Stromal cell of bone marrow (primary cell): ENCODE data around the gene ZNF83.
"Not testable (repeated sequence)": the region's sequence is repeated elsewhere in the genome, so short reads cannot be mapped to it uniquely, and the experiment has no call there.

Source experiments
- DNase-seq: peaks from one replicate; pipeline ENCODE4 v3.0.0-alpha.2; 2012; ENCODE audit warnings: low read depth

ZNF83 gene

DNA sequence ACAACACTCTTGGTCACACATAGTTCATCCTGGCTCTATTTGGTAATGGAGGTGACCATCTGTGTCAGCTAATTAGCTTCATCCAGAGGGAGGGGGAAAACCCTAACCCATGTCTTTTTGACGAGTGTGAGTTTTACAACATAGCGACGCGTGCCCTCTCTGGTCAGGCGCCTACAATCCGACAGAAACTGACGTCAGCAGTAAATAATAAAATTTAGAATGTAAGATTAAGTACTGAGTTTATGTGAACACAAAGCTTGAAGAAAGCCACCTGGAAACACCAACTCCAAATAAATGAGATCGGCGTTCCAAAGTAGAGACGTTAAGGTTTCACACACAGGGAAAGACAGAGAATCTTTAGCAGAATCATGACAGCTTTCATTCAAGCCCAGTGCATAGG, 1.8 kb upstream of the ZNF83 start:
- no peak for DNase-seq

DNA sequence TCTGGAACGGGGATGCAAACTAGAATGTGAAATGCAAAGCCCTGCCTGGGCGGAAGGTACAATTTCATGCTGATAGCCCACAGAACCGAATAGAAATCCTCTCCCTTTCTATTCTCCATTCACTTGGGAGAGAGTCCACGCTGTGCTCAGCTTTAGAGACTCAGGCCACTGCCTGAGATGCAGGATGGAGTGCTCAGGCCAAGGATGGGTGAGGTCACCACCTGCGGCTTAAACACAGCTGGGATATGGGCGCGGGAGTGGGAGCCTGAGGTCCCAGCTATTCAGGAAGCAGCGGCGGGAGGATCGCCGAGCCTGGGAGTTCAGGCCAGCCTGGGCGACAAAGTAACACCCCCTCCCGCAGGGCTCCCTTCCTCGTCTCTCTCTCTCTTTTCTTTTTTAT, 446 bp upstream of the ZNF83 start:
- DNase-seq, result no peak

GRCh38 chr19:52635786-52636570, 2.2 kb downstream of the ZNF83 start:
- DNase-seq, result peak; percentile 21

DNA sequence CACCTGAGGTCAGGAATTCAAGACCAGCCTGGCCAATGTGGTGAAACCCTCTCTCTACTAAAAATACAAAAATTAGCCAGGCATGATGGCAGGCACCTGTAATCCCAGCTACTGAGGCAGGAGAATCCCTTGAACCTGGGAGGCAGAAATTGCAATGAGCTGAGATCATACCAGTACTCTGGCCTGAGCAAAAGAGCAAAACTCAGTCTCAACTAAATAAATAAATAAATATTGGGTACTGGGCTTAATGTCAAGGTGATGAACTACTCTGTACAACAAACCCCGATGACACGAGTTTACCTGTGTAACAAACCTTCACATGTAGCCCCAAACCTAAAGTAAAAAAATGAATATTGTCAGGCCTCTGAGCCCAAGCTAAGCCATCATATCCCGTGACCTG, 10.7 kb downstream of the ZNF83 start:
- not testable (repeated sequence) for DNase-seq

GRCh38 chr19:52626915-52627314, 11.2 kb downstream of the ZNF83 start:
- DNase-seq, result no peak

DNA sequence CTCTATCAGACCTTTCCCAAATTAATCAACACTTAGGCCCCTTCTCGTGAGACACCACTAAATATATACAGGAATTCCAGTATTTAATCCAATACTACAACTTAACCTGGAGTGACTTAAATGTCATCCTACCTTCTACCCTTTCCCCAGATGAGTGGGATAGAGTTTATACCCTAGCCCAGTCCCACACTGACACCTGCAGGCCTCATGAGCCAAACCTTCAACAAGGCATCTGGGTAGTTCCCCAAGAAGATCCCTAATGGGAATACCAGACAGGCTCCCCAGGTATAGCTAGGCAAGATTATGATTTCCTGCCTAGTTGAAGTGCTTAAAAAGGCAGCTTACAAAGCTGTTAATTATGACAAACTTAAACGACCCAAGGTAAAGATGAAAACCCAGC, 15.9 kb downstream of the ZNF83 start:
- DNase-seq, result no peak

DNA sequence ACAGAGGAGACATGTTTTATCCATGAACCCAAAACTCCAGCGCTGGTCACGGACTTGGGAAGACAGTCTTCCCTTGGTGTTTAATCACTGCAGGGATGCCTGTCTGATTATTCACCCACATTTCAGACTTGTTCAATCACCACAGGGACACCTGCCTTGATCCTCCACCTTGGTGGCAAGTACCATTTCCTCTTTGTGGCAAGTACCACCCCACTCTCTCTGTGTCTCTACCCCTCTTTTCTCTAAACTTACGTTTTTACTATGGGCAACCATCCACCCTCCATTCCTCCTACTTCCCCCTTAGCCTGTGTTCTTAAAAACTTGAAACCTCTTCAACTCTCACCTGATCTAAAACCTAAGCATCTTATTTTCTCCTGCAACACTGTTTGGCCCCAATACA, 16.8 kb downstream of the ZNF83 start:
- DNase-seq, result no peak

- no peak for DNase-seq
These were observed 24.8 kb downstream of the ZNF83 start for GRCh38 chr19:52613299-52613906.

DNA sequence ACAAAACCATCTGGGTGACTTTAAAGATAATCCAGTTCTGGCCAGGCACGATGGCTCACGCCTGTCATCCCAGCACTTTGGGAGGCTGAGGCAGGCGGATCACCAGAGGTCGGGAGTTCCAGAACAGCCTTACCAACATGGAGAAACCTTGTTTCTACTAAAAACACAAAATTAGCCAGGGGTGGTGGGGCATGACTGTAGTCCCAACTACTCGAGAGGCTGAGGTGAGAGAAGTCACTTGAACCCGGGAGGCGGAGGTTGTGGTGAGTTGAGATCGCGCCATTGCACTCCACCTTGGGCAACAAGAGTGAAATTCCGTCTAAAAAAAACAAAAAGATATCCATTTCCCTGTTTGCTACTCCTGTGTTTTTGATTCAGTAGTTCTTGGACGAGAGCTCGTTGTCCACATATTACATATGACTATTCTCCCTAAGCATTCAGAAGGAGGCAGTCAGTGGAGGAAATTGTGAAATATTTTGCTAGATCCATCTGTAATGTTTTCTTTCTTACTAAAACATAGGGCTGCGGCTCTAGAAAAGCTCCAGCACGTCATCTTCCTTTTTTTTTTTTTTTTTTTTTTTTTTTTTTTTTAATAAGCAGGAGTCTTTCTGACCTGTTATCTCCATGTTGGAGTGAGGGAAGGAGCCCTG, 34.5 kb downstream of the ZNF83 start:
- peak; percentile 82 for DNase-seq

DNA sequence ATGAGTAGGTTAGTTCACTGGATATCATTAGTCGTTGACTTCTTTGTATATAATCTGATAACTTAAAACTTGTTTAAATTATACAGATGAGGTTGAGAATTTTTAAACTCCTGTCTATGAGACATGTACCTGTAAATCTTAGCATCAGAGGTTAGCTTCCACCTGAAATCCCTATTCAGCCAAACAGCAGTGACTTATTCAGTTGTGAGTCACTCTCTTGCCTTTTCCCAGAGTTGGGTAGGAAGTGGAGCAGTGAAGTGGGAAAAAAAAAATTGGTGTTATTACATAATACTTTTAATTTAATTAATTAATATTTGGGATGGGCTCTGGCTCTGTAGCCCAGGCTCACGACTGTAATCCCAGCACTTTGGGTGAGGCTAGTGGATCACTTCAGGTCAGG, 35.2 kb downstream of the ZNF83 start:
- no peak for DNase-seq

- not testable (repeated sequence) for DNase-seq
These were observed 36.2 kb downstream of the ZNF83 start for GRCh38 chr19:52601974-52602366.

- DNase-seq, result peak; percentile 89
These were observed 36.9 kb downstream of the ZNF83 start for GRCh38 chr19:52601025-52601973.

DNA sequence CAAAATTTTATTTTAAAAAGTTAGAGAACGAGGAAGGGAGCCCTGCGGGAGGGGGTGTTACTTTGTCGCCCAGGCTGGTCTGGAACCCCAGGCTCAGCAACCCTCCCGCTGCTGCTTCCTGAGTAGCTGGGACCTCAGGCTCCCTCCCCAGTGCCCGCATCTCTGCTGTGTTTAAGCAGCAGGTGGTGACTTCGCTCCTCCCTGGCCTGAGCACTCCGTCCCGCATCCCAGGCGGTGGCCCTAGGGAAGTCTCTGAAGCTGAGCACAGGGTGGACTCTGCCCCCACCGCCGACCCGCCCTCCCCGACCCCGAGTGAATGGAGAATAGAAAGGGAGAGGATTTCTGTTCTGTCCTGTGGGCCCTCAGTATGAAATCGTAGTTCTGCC, 37.5 kb downstream of the ZNF83 start:
- no peak for DNase-seq

DNA sequence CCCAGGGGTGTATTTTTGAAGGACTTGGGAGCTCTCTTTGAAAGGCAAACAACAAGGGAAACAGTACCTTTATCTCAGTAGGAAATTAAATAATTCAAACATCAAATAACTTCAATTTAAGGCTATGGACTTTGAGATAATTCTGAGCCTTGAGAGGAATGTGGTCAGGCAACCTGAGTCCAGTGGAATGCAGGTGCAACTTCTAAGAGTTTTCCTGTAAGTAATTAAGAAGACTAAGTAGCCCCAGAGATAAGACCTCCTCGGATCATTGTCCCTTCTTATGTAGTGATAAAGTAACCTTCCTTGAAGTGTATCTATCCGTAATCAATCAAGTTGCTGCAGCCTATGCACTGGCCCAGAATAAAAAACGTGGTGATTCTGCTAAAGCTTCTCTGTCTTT, 38.9 kb downstream of the ZNF83 start:
- DNase-seq, result no peak

GRCh38 chr19:52593441-52593840, 44.7 kb downstream of the ZNF83 start:
- not testable (repeated sequence) for DNase-seq

GRCh38 chr19:52592301-52592700, 45.9 kb downstream of the ZNF83 start:
- DNase-seq, result no peak

GRCh38 chr19:52590728-52591127, 47.4 kb downstream of the ZNF83 start:
- no peak for DNase-seq

GRCh38 chr19:52585604-52586003, 52.6 kb downstream of the ZNF83 start:
- DNase-seq, result no peak

DNA sequence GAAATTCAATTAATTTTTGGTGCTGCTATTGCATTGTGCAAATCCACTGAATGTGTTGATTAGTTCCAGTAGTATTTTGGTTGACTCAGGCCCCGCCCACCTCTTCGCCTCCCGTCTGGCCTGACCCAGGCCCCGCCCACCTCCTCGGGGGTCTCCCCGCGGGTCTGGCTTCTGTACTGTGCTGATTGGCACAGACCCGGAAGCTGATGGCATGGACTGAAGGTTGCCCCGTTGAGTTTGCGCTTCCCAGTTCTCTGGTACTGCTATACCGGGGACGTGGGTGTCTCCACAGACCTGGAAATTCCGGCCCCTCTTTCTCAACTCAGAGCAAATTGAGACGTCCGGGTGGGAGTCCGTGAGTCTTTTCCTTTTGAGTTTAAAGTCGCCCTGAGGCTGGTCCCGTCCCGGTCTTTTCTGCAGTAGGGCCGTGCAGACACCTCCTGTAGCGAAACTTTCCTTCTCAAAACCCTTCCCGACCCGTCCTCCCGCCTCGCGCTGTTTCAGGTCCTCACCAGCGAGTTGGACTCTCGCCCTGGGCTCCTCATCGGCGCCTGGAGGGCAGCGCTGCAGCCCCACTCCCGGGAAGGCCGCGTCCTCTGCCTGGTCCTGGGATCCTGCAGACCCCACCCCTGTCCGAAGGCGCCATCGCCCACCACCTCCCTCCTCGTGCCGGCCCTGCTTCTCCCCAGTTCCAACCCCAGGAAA, 53.3 kb downstream of the ZNF83 start:
- DNase-seq, result no peak

DNA sequence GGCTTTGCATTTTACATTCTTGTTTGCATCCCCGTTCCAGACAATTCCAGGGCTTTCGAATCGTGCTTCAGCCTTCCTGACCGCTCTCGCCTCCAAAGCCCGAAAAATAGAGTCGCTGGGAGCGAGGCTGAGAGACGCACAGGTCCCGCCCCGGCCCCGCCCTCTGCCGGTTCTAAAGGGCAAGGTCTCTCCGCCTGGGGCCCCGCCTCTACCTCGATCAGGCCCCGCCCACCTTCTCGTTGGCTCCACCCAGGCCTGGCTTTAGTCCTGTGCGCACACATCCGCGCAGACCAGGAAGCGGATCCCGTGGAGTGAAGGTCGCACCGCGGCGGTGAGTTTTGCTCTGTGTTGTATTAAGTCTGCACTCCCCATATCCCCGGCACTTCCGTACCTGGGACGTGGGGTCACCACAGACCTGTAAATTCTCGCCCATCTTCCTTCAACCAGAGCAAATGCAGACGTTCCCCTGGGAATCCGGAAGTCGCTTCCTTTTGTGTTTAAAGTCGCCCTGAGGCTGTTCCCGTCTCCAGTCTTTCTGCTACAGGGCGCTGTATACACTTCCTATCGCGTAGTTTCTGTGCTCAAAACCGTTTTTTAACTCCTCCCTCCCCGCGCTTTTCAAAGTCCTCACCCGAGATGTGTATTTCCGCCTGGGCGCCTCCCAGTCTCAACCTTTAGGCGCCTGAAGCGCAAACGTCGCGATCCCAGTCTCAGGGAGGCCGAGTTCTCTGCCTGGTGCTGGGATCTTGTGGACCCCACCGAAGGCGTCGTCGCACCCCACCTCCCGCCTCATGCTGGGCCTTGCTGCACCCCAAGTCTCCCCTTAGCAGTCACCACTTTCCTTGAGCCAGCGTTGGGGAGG, 67.9 kb downstream of the ZNF83 start, which contains the start of gene ZNF701:
Gene ZNF701, plus strand, starts transcription at position 288 of the 862 bp plus-strand sequence. CDS start 3,861 bp downstream, outside the sequence.
- peak; percentile 76 for DNase-seq
